IMR-90 (cell line): ENCODE data around the gene MOB2. TPM values are rescaled to one million over a fixed set of nuclear protein-coding genes. Genes with fewer than 3 reads are reported as not detected.

Source experiments
- ATAC-seq: fragments of 200-7000 bp; cut with Tn5 transposase; 2 replicates; pipeline ENCODE4 v1.9.1; 2020; ENCODE audit warnings: low read depth, mild to moderate bottlenecking, moderate library complexity
- BruUV-seq: library from RNA; stranded (reverse); fragments of 400-500 nt; replicated peaks from 2 replicates; lab custom pipeline; 2021; lab: Mats Ljungman, UMichigan
- CTCF ChIA-PET: fragments of 300-600 bp; formaldehyde crosslinking; extraction: SDS; loops from one replicate; lab custom pipeline; 2021; ENCODE audit warnings: antibody characterized with exemption; lab: Yijun Ruan, JAX
- POLR2A ChIA-PET: fragments of 300-600 bp; sonication (Branson Sonifier 250); formaldehyde crosslinking; loops from one replicate; lab custom pipeline; 2022; ENCODE audit warnings: antibody characterized with exemption; ENCODE audit not compliant: unreplicated experiment; lab: Charles Lee
- DNase-seq: peaks from one replicate; pipeline ENCODE4 v3.0.0; 2013
- H2AFZ ChIP-seq: replicated peaks from 2 replicates; pipeline ENCODE3; 2013; ENCODE audit warnings: low read length, mild to moderate bottlenecking; ENCODE audit not compliant: poor library complexity
- H2AK5ac ChIP-seq: 2 replicates; pipeline ENCODE4 v1.6.1; 2013; ENCODE audit warnings: low read depth, low read length, inconsistent platforms
- H2AK9ac ChIP-seq: replicated peaks from 2 replicates; pipeline ENCODE3; 2013; ENCODE audit warnings: mild to moderate bottlenecking, low read depth, low read length, moderate library complexity; ENCODE audit not compliant: poor library complexity
- H2BK120ac ChIP-seq: 2 replicates; pipeline ENCODE4 v1.6.1; 2013; ENCODE audit warnings: low read depth, low read length, inconsistent platforms
- H2BK15ac ChIP-seq: 3 replicates; pipeline ENCODE4 v1.6.1; 2013; ENCODE audit warnings: low read depth, low read length, inconsistent platforms
- H2BK20ac ChIP-seq: 2 replicates; pipeline ENCODE4 v1.6.1; 2013; ENCODE audit warnings: low read depth, mild to moderate bottlenecking, inconsistent platforms, low read length, moderate library complexity
- H2BK5ac ChIP-seq: 2 replicates; pipeline ENCODE4 v1.6.1; 2013; ENCODE audit warnings: mild to moderate bottlenecking, low read depth, low read length, inconsistent platforms; ENCODE audit not compliant: poor library complexity, severe bottlenecking
- H3K14ac ChIP-seq: replicated peaks from 2 replicates; pipeline ENCODE4 v1.6.1; 2013; ENCODE audit warnings: low read depth, low read length, inconsistent platforms
- H3K18ac ChIP-seq: 2 replicates; pipeline ENCODE4 v1.6.1; 2013; ENCODE audit warnings: low read depth, low read length, control low read depth
- H3K23ac ChIP-seq: 2 replicates; pipeline ENCODE4 v1.6.1; 2013; ENCODE audit warnings: low read depth, low read length, inconsistent platforms
- H3K27ac ChIP-seq: 2 replicates; pipeline ENCODE4 v1.5.1; 2013; ENCODE audit warnings: mild to moderate bottlenecking, control low read depth, low read length; ENCODE audit not compliant: insufficient read depth
- H3K27me3 ChIP-seq: 2 replicates; pipeline ENCODE4 v1.6.1; 2013; ENCODE audit warnings: low read length; ENCODE audit not compliant: control insufficient read depth, insufficient read depth
- H3K36me3 ChIP-seq: 2 replicates; pipeline ENCODE4 v1.6.1; 2013; ENCODE audit warnings: low read length, mixed read lengths; ENCODE audit not compliant: control insufficient read depth, insufficient read depth
- H3K4ac ChIP-seq: 2 replicates; pipeline ENCODE4 v1.6.1; 2013; ENCODE audit warnings: low read depth, low read length, inconsistent platforms
- H3K4me1 ChIP-seq: 2 replicates; pipeline ENCODE4 v1.6.1; 2013; ENCODE audit warnings: low read length, mixed read lengths; ENCODE audit not compliant: control insufficient read depth, insufficient read depth
- H3K4me2 ChIP-seq: 2 replicates; pipeline ENCODE4 v1.6.1; 2013; ENCODE audit warnings: low read depth, mild to moderate bottlenecking, control low read depth, low read length, moderate library complexity
- H3K4me3 ChIP-seq: 2 replicates; pipeline ENCODE4 v1.5.1; 2013; ENCODE audit warnings: low read depth, mild to moderate bottlenecking, control low read depth, low read length, moderate library complexity; ENCODE audit not compliant: insufficient read depth
- H3K56ac ChIP-seq: 2 replicates; pipeline ENCODE4 v1.6.1; 2013; ENCODE audit warnings: low read length, inconsistent platforms; ENCODE audit not compliant: insufficient read depth; ENCODE audit errors: extremely low read depth
- H3K79me1 ChIP-seq, 2 experiments: 2 replicates each; pipeline ENCODE4 v1.6.1; 2013; ENCODE audit warnings: low read length in 2 of 2, inconsistent platforms in 1 of 2, low read depth in 1 of 2
- H3K9ac ChIP-seq: 2 replicates; pipeline ENCODE4 v1.6.1; 2013; ENCODE audit warnings: low read depth, low read length, control low read depth
- H3K9me1 ChIP-seq: 2 replicates; pipeline ENCODE4 v1.6.1; 2013; ENCODE audit warnings: low read length, inconsistent platforms; ENCODE audit not compliant: insufficient read depth
- H3K9me3 ChIP-seq: 2 replicates; pipeline ENCODE4 v1.6.1; 2013; ENCODE audit warnings: low read length; ENCODE audit not compliant: control insufficient read depth, insufficient read depth
- H4K20me1 ChIP-seq: 2 replicates; pipeline ENCODE4 v1.6.1; 2013; ENCODE audit warnings: low read length, inconsistent platforms; ENCODE audit not compliant: insufficient read depth
- H4K5ac ChIP-seq: 2 replicates; pipeline ENCODE4 v1.6.1; 2013; ENCODE audit warnings: mild to moderate bottlenecking, low read depth, low read length, control low read depth
- H4K8ac ChIP-seq, 2 experiments: 2 replicates each; pipeline ENCODE4 v1.6.1; 2013; ENCODE audit warnings: low read depth in 2 of 2, low read length in 2 of 2, control low read depth in 1 of 2, inconsistent platforms in 1 of 2
- H4K91ac ChIP-seq: 2 replicates; pipeline ENCODE4 v1.6.1; 2013; ENCODE audit warnings: low read depth, low read length, inconsistent platforms; ENCODE audit not compliant: insufficient read depth
- CEBPB ChIP-seq: IDR thresholded peaks from 2 replicates; pipeline ENCODE4 v1.6.1; 2012; ENCODE audit warnings: low read depth, low read length, improper control_type of control experiment
- CHD1 ChIP-seq: IDR thresholded peaks from 2 replicates; pipeline ENCODE4 v1.6.1; 2012; ENCODE audit warnings: low read depth, low read length, improper control_type of control experiment
- MAFK ChIP-seq: IDR thresholded peaks from 2 replicates; pipeline ENCODE4 v1.6.1; 2012; ENCODE audit warnings: low read depth, low read length, improper control_type of control experiment
- MAZ ChIP-seq: IDR thresholded peaks from 2 replicates; pipeline ENCODE4 v1.6.1; 2012; ENCODE audit warnings: low read depth, mild to moderate bottlenecking, low read length, improper control_type of control experiment, moderate library complexity, borderline replicate concordance
- MXI1 ChIP-seq: IDR thresholded peaks from 2 replicates; pipeline ENCODE4 v1.6.1; 2012; ENCODE audit warnings: low read depth, mild to moderate bottlenecking, low read length, moderate library complexity, borderline replicate concordance
- NFE2L2 ChIP-seq: fragments of 150-350 bp; IDR thresholded peaks from 2 replicates; pipeline ENCODE4 v1.6.1; 2016; ENCODE audit warnings: low read depth, mild to moderate bottlenecking, low read length
- RAD21 ChIP-seq: IDR thresholded peaks from 2 replicates; pipeline ENCODE4 v1.6.1; 2012; ENCODE audit warnings: low read length, improper control_type of control experiment
- RCOR1 ChIP-seq: IDR thresholded peaks from 2 replicates; pipeline ENCODE4 v1.6.1; 2012; ENCODE audit warnings: mild to moderate bottlenecking, low read length, improper control_type of control experiment; ENCODE audit not compliant: insufficient replicate concordance
- SMC3 ChIP-seq: fragments of 150-350 bp; IDR thresholded peaks from 2 replicates; pipeline ENCODE4 v1.6.1; 2016; ENCODE audit warnings: low read depth, mild to moderate bottlenecking, antibody characterized with exemption, low read length, moderate library complexity
- WGBS, 2 experiments: methylation state at CpG; one replicate each; pipeline versions ENCODE4 v1.1.5 to v1.1.7; 2013; ENCODE audit warnings: missing lambda C conversion rate in 2 of 2; ENCODE audit not compliant: insufficient read length in 1 of 2; ENCODE audit errors: extremely low coverage in 2 of 2; 5-methylcytosine and 5-hydroxymethylcytosine counted together
- dilution Hi-C: fragments of 300-500 bp; cut with HindIII; formaldehyde crosslinking; loops from one replicate; pipeline ENCODE4 v1.14.3; 2018; ENCODE audit warnings: low sequenced_read_pairs; ENCODE audit not compliant: unreplicated experiment
- in situ Hi-C: fragments of 300-500 bp; cut with MboI; formaldehyde crosslinking; loops from 3 replicates; pipeline ENCODE4 v1.14.3; 2019; ENCODE audit warnings: low sequenced_read_pairs, inconsistent platforms, mixed read lengths
- intact Hi-C: fragments of 100-400 bp; cut with micrococcal nuclease; formaldehyde crosslinking; loops from 2 replicates; pipeline ENCODE4 v1.10.0; 2022
- polyA plus RNA-seq, 3 experiments: library from polyadenylated mRNA; depleted of rRNA; stranded (reverse); fragments of >200 nt; gene quantifications; 2 replicates each; pipeline ENCODE4 v1.2.3, GENCODE V29; 2012; ENCODE audit warnings: low replicate concordance in 1 of 3
- total RNA-seq: library from RNA; depleted of rRNA; stranded (reverse); fragments of >200 nt; gene quantifications from 2 replicates; pipeline ENCODE4 v1.2.3, GENCODE V29; 2012

Gene MOB2
- total and polyA plus RNA-seq, 2 of the 4 experiments (the other 2 are of a cell fraction): 23.7 to 36.2 TPM

- Histone ChIP-seq H4K20me1 (no peaks in the 10 kb centered on the region; the same call in 1 of the 2 replicates), H3K9ac (no peak overlapping the region), H3K9me3 (no peaks in the 10 kb centered on the region), H2BK5ac (no peak overlapping the region), H2BK20ac (no peak overlapping the region), H2AFZ (no peak overlapping the region), H3K36me3 (no peaks in the 10 kb centered on the region), H3K4ac (no peak overlapping the region), H3K27me3 (no peaks in the 10 kb centered on the region), H4K8ac (no peak overlapping the region), H3K9me1 (no peaks in the 10 kb centered on the region), H3K56ac (no peak overlapping the region), H3K18ac (no peak overlapping the region), H3K23ac (no peak overlapping the region), H3K14ac (no peak overlapping the region), H2BK15ac (no peak overlapping the region), H4K5ac (no peak overlapping the region), H3K4me2 (no peak overlapping the region), H3K27ac (no peak overlapping the region), H3K79me1 (no peaks in the 10 kb centered on the region), H2AK5ac (no peak overlapping the region), H3K4me3 (no peak overlapping the region), H4K91ac (no peak overlapping the region), H3K4me1 (peaks cover 13% of the 10 kb centered on the region; the same call in 1 of the 2 replicates), H2AK9ac (no peak overlapping the region), H2BK120ac (no peak overlapping the region)
- ChIA-PET POLR2A (no interaction called here), CTCF (no interaction called here)
- intact Hi-C loops (no loop called here), dilution Hi-C loops (no loop called here), in situ Hi-C loops (no loop called here)
- 89% methylated on average over 12 of the region's 46 CpGs; no CpG with 5 or more reads in 1 of the 2 experiments for WGBS, 2 experiments
- TF ChIP-seq NFE2L2 (no peak), RAD21 (no peak), CEBPB (no peak), MAFK (no peak), SMC3 (no peak), MAZ (no peak), RCOR1 (no peak), MXI1 (no peak), CHD1 (no peak)
- no TSS peak for BruUV-seq
- no peak for ATAC-seq
- no peak for DNase-seq
These were observed 24.5 kb downstream of the MOB2 start for GRCh38 chr11:1461826-1462697.
